GM03348 (cell line): ENCODE data around the gene LAMB1.

Source experiments
- DNase-seq: peaks from one replicate; pipeline ENCODE4 v3.0.0; 2012; ENCODE audit warnings: low spot score

LAMB1 gene

DNA sequence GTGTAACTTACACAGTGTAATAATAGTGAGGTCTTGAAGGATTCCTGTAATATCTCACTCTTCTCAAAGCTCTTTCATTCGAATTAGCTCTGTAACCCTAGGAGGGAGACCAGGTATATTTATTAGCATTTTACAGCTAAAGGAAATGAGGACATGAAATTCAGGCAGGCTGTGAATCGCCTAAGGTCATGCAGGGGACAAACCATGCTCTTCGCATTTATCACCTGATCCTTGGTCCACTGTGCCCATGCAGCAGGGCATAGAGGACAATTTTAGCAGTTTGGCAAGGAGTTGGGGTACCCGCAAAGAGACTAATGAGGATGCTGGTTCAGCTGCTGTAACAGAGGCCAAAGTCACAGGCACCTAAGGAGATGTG, 14.8 kb upstream of the LAMB1 start:
- no peak for DNase-seq

DNA sequence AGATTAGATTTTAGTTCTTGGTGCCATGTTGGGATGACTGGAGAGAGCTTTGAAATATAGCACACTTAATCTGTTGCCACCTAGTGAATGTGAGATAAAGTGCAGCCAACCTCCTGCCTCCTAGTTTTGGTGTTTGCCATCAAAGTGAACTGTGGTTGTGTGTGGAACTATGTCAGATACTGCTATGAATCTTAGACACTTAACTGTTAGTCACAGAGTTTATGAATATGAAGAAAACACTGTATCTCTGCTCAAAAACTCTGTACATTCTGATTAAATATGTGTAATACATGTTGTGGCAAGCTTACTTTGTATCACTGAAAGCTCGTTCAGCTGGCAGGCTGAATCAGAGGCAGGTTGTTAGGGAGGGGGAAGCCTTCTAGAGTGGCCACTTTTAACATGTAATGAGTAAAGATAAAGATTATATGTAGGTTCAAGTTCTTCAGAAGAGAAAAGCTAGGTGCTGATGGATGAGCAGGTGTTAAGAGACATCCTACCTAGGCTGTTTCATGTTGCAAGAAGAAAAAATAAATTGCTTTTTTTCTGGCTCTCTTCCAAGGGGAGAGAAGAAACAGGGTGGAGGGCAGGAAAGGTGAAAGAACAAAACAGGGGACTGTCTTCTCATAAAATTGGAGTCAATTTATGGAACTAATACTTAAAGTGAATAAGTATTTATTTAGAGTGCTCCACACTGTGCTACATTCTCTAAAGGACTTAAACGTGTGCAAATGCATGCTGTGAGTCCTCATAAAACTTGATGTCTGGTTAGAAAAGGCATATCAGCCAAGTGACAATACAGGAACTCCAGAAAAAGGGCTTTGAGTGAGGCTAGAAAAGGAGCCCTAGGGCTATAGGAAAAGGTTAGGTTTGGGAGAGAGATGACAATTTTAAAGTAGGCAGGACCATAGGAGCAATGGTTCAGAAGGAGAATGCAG, 14.1 kb upstream of the LAMB1 start:
- peak; percentile 52 for DNase-seq

DNA sequence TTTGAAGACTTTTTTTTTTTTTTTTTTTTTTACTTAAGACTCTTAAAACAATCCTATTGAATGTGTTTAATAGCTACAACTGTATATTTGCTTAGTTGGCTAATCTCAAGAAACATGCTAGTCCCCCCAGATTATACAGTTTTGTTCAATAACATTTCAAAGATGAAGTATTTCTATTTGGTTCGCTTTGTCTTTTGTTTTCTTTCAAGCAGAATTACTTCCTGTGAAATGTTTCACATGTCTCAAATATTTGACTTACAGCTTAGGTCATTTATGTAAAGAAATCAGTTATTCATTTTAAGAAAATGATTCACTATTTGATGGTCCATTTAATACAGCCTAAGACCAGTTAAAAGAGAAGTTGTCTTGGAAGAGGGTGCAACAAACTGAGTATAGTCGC, 12.8 kb upstream of the LAMB1 start:
- no peak for DNase-seq

DNA sequence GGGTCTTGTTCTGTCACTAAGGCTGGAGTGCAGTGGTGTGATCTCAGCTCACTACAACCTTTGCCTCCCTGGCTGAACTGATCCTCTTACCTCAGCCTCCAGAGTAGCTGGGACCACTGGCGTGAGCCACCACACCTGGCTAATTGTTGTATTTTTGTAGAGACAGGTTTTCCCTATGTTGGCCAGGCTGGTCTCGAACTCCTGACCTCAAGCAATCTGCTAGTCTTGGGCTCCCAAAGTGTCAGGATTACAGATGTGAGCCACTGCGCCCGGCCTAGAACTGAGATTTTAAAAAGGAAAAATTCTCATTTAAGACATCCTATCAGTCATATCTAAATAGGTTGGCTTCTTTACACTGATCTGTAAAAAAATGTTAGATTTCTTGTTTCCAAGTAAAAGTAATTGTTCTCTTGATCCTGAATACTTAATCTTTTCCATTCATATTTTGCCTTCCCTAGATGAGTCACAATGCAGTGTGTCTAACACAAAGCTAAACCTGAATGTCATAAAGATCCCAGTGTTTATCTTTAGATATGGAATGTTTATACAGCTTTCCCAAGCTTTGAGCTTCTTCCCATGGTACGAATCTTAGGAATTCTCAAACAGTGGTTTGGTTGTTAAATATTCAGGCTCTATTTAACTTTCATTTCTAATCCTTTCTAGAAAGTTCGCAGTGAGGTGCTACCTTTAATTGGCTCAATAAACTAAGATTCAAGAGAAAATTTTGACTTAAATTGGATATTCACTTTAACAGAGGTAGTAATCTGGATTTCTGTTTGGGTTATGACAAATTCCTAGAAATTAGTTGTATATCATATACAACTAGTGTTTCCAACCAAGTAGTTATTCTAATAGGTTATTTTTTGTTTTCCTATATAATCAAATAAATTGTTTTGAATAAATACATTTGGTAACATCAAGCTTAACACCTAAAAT, 12.1 kb upstream of the LAMB1 start:
- peak; percentile 28 for DNase-seq

DNA sequence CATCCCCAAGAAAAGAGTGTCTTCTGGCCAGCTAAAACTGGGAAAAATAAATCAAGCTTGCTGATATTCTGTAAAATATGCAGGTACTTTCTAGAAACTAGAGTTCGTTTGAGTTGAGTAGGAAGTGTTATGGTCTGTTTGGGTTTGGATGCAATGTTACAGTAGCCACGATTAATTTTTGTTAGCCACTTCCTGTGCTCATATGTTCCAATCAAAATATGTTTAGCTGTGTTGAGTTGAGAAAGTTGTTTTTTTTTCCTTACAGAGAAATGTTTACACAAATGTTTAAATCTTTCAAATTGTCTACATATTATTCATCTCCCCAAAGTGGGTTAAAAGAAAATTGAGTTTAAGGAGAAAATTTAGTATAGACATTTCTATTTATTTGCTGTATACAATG, 11.3 kb upstream of the LAMB1 start:
- no peak for DNase-seq

DNA sequence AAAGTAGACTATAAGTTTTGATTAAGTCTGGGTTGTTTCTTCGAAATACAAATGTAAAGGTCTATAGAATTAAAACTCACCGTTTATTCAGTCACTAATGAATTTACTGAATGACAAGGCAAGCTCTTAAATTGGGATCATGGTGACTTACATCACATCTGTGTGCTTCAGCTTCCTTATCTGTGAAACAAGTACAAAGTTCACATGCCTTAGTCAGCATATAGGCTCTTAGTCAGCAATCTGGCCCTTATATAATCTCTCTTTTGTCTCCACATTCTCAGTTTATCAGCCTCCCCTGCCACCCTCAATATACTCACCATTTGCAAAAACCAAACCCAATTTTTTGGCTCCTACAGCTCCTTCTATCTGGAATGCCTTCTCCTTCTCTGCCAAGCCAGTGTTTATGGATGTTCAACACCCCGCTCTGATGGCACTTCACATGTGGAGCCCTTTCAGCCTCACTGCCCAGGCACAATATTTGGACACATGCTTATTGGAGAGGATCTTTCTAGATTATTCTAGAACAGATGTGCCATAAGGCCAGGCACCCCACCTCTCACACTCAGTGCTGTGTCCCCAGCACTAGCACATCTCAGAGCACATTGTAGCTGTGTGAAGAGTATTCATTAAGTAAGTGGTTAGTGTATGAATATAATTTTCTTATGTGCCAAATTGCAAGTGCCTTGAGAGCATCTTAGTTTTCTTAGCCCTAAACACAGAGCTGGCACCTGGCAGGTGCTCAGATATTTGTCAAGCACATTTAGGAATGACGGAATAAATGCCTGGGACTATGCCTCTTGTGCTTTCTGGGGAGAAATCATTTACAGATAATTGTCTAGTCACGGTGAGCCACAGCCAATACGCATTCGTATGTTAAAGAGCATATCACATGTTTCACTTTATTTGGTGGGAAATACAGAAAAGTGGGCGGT, 9.8 kb upstream of the LAMB1 start:
- DNase-seq: no peak

DNA sequence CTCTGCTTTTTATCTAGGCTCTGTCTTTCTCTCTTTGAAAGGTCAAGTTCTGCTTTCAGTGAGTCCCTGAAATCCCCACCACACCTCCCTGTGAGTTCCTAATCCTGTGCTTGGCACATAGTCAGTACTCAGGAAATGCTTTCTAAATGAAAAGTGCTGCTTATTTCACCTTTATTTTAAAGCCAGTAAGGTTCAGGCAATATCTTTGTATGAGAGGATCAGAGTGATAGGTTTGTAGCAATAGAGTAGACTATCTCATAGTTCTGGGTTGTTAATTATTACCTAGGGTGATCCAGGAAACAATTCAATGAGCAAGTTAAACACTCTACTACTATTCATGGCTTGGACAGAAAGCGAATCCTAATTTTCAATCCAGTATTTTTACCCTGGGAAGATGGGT, 7.4 kb upstream of the LAMB1 start:
- no peak for DNase-seq

DNA sequence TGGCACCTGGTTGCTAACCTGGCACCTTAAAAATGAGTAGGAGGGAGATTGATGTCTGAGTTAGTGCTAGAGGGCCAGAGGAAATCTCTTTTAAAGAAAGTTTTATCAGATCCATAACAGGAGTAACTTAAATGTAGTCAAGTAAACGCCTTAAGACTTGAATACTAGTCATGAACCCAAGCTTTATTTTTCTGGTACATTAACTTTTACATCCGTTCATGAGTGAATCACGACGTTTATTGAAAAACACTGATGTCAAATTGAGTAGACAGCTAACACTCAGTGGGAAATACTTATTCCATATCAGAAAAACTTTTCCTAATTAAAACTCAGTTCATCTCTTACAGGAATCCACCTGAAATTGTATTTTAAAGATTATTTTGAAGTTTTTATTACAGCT, 6.9 kb upstream of the LAMB1 start:
- no peak for DNase-seq

DNA sequence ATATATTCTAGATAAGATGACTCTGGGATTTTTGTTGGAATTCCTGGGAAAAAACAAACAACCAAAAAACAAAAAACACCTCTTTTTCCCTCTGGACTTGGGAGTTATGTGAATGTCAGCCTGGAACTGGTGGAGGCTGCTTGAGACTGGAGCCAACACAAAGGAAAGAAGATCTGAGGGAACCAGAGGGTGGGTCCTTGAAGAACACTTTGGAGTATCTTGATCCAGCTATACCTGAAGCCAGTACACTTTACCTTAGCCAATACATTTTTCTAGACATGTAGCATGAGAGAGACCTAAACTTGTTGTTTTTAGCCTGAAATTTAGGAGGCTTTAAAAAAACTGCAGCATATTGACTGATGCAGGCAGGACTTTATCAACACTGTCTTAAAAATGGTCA, 5.9 kb upstream of the LAMB1 start:
- no peak for DNase-seq

DNA sequence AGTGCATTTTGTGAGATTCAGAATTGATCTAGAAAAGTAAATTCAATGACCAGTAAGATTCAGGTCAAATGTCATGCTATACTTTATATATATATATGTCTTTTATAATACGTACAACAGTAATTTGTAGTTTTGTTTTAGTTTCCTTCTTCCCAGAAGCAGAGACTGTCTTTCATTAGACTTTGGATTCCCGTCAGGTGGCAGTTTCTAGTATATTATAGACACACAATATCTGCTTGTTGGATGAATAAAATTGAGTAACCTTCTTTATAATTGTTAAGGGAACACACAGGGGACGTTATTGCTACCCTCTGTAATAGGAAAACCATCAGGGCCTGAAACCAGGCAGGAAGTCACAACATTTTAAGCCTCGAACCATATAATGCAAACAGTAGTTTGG, 5.3 kb upstream of the LAMB1 start:
- DNase-seq: no peak

DNA sequence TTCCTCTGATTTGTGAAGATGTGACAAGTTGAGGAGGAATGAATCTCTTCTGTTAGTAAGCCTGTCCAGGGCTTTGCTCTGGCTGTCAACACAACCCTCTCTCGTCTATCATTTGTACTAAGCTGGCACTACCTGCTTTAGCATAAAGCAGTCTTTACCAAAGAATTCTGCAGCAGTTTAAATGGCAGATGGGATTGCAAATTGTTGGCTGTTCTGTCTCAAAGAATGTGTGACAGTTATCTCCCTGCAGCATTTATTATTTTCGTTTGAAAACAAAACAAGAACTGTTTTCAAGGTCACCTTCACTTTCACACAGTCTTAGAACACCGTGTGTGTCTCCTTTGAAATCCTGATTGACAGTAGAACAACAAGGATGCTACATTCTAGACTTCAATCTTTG, 4.8 kb upstream of the LAMB1 start:
- DNase-seq: no peak

DNA sequence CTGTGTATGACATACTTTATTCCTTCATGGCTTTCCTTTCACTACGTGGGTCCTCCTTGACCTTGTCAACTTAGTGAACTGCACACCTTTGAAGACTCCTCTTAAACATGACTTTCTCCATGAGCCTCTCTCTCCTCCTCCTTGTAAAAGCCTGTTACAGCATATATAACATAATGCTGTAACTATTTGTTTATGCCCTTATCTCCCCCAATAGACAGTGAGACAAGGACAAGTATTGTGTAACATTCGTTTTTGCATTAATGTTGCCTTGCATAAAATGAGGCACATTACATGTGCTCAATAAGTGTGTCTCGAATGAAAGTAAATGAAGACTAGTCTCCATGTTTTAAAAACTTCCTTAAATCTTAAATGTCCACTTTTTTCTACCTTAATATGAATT, 4.3 kb upstream of the LAMB1 start:
- DNase-seq: no peak

DNA sequence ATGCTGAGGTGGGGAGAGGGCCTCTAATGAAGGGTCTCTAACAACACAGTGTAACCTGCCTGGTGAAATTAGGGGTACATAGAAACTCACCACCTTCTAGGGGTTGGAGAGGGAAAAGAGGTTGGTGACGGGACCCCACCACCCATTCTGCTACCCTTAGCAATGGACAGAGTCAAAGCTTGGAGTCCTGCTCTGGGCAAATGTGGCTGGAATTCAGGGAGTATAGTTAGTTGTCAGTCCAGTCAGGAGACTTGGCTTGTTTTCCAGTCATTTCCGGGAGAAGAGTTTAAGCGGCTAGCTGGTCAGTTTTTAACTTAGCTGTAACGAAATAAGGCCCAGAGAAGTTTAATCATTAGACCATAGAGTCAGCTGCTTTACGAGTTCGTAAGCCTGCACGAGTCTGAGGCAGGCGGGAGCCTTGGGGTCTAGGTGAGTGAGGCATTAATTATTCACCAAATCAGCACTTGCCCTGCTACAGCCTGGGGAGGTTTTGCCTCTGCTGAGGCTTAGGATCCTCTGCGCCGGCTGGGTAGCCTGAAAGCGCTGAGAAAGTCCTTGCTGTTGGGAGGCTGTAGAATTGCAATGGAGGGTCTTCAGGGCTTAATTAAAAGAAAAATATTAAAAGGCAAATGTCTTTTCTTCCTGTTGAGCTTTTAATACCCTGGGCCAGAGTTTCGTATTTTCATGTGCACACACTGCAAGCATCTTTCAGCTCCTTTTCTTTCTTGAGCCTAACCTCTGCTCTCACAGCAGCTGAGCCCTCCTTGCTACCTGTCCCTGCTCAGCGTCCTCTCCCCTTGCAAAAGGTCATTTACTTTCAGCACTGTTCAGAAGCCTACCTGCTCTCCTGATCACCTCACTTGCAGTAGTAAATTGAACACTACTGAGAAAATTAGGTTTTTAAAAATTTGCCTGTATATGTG, 1.5 kb upstream of the LAMB1 start:
- DNase-seq: peak; percentile 52

DNA sequence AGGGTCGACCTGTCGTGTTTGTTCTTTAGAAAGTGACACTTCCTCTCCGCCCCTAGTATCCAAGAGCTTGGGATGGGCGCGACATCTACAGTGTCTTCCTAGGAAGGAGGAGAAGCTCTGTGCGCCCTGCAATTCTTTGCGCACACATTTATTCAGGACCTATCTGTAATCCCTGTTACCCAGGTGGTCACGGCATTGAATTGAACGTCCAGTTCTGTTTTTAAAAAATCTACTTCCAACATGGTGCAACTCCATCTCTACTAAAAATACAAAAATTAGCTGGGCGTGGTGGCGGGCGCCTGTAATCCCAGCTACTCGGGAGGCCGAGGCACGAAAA, 606 bp upstream of the LAMB1 start:
- DNase-seq: no peak

DNA sequence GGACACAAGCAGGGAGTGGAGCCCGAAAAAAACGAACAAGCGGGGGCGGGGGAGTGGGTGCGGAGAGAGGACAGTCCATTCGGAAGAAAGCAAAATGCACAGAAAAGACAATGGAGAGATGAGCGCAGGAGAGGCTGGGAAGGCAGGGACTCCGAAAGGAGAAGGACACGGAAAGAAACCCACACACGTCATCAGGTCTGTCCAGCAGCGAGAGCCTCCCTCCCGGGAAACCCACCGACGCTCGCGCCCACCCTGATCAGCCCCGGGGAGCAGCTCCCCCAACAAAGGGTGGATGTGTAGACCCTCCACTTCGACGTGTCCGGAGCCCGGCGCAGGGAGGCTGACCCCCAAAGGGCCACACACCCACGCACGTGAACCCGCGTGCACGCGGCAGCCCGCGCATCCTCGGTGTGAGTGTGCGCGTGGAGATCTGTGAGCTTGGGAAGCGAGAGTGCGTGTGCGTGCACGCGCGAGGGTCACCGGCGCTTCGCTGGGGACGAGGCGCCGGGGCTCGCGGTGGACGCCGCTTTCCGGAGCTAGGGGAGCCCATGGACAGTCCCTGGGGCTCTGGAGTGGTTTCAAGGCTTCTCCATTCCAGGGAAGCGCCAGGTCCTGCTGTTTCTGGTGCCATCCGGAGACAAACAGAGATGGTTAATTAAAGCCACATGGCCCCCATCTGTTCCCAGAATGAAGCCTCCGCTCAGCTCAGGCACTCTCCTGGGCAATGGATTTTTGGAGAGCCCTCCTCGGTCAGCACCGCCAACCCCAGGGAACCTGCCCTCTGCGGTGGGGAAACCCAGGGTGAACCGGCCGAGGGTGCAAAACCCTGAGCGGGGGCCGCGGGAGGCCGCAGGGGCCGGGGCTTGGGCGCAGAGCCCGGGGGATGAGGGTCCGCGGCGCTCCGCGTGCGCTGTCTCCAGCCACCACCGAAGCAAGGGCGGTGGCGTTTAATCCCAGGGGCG, 916 bp downstream of the LAMB1 start:
- DNase-seq: peak; percentile 67

DNA sequence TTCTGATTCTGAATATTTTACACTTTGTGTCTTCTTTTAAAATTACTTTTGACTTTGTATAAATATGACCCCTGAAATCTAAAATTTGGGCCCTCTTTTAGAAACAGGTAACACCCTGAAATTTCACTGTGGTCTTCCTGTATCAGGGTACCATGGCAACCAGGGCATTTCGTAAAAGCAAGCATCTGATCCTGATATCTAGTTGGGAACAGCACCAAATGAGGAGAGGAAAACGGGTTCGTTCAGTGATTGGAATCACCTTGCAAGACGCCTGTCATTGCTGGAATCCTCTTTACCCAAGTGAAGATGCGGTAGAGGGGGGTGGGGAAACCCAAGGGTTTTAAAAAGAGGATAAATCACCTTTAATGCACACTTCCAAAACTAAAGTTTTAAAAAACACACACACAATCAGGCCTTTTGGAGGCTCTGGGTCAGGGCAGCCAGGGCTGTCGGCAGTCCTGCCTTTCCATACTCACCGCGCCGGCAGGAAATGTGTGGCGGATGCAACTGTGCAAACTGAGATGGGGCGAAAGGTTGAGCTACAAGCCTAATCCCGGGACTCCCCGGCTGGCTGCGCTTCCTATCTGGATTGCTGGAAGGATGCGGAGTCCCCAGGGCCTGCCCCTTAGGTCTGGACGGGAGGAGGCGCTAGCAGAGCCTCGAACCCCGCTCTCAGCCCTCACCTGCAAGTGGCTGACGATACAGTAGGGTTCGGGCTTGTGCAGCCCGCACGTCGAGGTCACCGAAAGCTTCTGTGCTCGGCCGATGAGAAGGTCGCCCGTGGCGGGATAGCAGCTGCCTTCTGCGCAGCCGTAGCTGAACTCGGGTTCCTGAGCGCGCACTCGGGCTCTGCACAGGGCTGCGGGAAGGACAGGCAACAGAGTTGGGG, 1.8 kb downstream of the LAMB1 start:
- DNase-seq: peak; percentile 36

DNA sequence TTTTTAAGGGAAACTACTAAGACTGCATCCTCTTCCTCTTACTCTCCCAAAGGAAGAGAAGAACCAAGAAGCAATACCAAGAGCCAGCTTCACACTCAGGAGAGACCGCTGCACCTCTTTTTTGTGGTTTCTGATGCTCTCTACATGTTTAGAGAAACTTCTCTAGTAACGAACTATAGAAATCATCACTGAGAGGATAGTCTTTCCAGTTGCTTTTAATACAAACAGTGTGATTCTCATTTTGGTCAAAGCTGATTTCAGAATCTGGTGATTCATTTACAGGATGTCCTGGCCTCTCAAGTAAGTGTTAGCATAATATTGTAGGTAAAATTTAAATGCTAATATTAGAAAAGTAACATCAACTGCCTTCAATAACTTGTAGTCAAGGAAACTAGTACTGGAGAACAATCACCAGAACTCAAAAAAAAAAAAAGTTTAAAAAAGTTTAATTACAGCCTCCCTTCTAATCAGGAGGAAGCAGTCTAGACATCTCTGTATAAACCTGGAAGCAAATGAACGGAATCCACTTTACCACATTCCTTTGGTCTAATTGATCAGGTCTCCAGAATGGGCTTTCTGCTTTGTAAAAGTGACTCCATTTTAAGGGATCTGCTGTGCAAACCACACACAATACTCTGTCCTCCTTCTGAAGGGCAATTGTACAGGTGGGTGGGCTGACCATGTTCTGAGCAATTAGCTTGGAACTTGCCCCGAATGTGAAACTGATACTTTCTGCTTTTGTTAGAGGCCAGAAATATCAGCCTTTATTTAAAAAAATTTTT, 3.0 kb downstream of the LAMB1 start:
- peak; percentile 29 for DNase-seq
